NCI-H1694 (cell line): Measurements from ENCODE around the gene FBLN7.
"Not testable (repeated sequence)": the region's sequence is repeated elsewhere in the genome, so short reads cannot be mapped to it uniquely, and the experiment has no call there.

Experiments
- DNase-seq: peaks from one replicate; lab custom pipeline; 2025; lab: John Stamatoyannopoulos, UW

Gene FBLN7

GRCh38 chr2:112184121-112184520, 45.9 kb downstream of the FBLN7 start:
- no peak for DNase-seq

- DNase-seq, result no peak
Measured at GRCh38 chr2:112185131-112185530, 46.9 kb downstream of the FBLN7 start.

GRCh38 chr2:112187046-112187715, 49.0 kb downstream of the FBLN7 start:
- no peak for DNase-seq

GRCh38 chr2:112187805-112188596, 49.8 kb downstream of the FBLN7 start:
- no peak for DNase-seq

GRCh38 chr2:112189001-112189556, 50.9 kb downstream of the FBLN7 start:
- no peak for DNase-seq

- no peak for DNase-seq
Measured at GRCh38 chr2:112194028-112194427, 55.8 kb downstream of the FBLN7 start.

GRCh38 chr2:112194482-112194881, 56.3 kb downstream of the FBLN7 start:
- no peak for DNase-seq

- DNase-seq, result no peak
Measured at GRCh38 chr2:112195167-112195766, 57.1 kb downstream of the FBLN7 start.

- no peak for DNase-seq
Measured at GRCh38 chr2:112195950-112196349, 57.8 kb downstream of the FBLN7 start.

- no peak for DNase-seq
Measured at GRCh38 chr2:112197868-112198267, 59.7 kb downstream of the FBLN7 start.

- DNase-seq, result no peak
Measured at GRCh38 chr2:112198780-112199179, 60.6 kb downstream of the FBLN7 start.

GRCh38 chr2:112199188-112199587, 61.0 kb downstream of the FBLN7 start:
- no peak for DNase-seq

GRCh38 chr2:112201696-112202430, 63.7 kb downstream of the FBLN7 start:
- no peak for DNase-seq

- no peak for DNase-seq
Measured at GRCh38 chr2:112204411-112204810, 66.2 kb downstream of the FBLN7 start.

- not testable (repeated sequence) for DNase-seq
Measured at GRCh38 chr2:112207905-112208304, 69.7 kb downstream of the FBLN7 start.

- DNase-seq, result no peak
Measured at GRCh38 chr2:112216167-112216566, 78.0 kb downstream of the FBLN7 start.

GRCh38 chr2:112217854-112218253, 79.7 kb downstream of the FBLN7 start:
- no peak for DNase-seq

- DNase-seq, result no peak
Measured at GRCh38 chr2:112220186-112220585, 82.0 kb downstream of the FBLN7 start.

- no peak for DNase-seq
Measured at GRCh38 chr2:112220831-112221230, 82.6 kb downstream of the FBLN7 start.

- DNase-seq, result no peak
Measured at GRCh38 chr2:112229348-112229747, 91.2 kb downstream of the FBLN7 start.

- DNase-seq, result no peak
Measured at GRCh38 chr2:112230371-112230770, 92.2 kb downstream of the FBLN7 start.
